ENCODE measurements around the gene CTNND2. TPM values are rescaled to one million over a fixed set of nuclear protein-coding genes. Genes with fewer than 3 reads are reported as not detected.

The CTNND2 gene
- polyA plus RNA-seq, 1 donor from 2014 or later, result 67.0 TPM

DNA sequence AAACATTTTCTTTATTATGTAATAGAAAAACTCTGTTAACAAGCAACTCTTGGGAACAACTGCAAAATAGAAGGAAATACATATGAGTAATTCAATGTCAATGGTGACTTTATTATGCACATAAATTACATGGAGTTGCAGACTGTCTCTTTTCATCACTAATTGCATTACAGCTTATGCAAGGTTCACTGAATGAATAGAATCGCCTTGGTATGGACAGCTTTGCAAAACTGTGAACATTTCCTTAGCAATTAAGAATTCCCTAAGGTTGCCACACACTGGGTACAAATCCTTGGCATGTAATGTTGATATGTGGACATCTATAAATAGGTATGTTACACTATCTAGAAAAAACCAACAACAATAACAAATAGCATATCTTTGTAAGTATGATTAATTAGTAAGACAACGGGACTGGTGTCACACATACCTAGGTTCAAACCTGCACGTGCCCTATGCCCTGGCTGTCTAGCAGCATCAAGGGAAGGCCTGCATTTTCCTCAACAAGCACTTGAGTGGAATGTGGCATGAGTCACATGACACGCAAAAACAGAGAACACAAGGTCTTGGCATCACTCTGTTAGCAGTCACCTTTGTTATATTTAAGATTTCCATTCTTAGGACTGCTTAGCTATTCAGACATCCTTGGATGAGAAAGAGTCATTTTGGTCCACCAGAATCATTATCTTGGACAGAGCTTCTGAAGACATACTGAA is 263.9 kb downstream of the CTNND2 start:
- Histone ChIP-seq H2AFZ (ENCODE audit: low read depth, low read length) (no peak overlapping the region), H3F3A (ENCODE audit: insufficient read depth, low read length, poor library complexity, severe bottlenecking) (no peaks in the 10 kb centered on the region), H3K9ac (ENCODE audit: low read length) (no peak overlapping the region), H3K27ac (ENCODE audit: low read length) (no peak overlapping the region), H3K9me2 (ENCODE audit: insufficient read depth, low read length) (no peaks in the 10 kb centered on the region), H3K36me3 (ENCODE audit: insufficient read depth, low read length) (no peaks in the 10 kb centered on the region), H3K79me2 (replicated peaks; ENCODE audit: insufficient read depth, low read length) (peaks cover 8% of the 10 kb centered on the region), H3K27me3 (ENCODE audit: insufficient read depth, low read depth, low read length) (no peaks in the 10 kb centered on the region), H3K4me3 (ENCODE audit: low read length) (no peak overlapping the region), H3K9me3 (ENCODE audit: low read length) (no peaks in the 10 kb centered on the region), H3K4me2 (ENCODE audit: low read length) (no peak overlapping the region), H4K20me1 (ENCODE audit: insufficient read depth) (no peaks in the 10 kb centered on the region)
- TF ChIP-seq, protein P1, sequence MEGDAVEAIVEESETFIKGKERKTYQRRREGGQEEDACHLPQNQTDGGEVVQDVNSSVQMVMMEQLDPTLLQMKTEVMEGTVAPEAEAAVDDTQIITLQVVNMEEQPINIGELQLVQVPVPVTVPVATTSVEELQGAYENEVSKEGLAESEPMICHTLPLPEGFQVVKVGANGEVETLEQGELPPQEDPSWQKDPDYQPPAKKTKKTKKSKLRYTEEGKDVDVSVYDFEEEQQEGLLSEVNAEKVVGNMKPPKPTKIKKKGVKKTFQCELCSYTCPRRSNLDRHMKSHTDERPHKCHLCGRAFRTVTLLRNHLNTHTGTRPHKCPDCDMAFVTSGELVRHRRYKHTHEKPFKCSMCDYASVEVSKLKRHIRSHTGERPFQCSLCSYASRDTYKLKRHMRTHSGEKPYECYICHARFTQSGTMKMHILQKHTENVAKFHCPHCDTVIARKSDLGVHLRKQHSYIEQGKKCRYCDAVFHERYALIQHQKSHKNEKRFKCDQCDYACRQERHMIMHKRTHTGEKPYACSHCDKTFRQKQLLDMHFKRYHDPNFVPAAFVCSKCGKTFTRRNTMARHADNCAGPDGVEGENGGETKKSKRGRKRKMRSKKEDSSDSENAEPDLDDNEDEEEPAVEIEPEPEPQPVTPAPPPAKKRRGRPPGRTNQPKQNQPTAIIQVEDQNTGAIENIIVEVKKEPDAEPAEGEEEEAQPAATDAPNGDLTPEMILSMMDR (IDR thresholded peaks at IDR 0.05; ENCODE audit: poor library complexity, severe bottlenecking), result no peak
- no peak for TF ChIP-seq EP300 (conservative IDR thresholded peaks at IDR 0.05; ENCODE audit: poor library complexity, severe bottlenecking)
- TF ChIP-seq MXI1 (conservative IDR thresholded peaks at IDR 0.05; ENCODE audit: poor library complexity, severe bottlenecking), result no peak
- TF ChIP-seq, protein P2, sequence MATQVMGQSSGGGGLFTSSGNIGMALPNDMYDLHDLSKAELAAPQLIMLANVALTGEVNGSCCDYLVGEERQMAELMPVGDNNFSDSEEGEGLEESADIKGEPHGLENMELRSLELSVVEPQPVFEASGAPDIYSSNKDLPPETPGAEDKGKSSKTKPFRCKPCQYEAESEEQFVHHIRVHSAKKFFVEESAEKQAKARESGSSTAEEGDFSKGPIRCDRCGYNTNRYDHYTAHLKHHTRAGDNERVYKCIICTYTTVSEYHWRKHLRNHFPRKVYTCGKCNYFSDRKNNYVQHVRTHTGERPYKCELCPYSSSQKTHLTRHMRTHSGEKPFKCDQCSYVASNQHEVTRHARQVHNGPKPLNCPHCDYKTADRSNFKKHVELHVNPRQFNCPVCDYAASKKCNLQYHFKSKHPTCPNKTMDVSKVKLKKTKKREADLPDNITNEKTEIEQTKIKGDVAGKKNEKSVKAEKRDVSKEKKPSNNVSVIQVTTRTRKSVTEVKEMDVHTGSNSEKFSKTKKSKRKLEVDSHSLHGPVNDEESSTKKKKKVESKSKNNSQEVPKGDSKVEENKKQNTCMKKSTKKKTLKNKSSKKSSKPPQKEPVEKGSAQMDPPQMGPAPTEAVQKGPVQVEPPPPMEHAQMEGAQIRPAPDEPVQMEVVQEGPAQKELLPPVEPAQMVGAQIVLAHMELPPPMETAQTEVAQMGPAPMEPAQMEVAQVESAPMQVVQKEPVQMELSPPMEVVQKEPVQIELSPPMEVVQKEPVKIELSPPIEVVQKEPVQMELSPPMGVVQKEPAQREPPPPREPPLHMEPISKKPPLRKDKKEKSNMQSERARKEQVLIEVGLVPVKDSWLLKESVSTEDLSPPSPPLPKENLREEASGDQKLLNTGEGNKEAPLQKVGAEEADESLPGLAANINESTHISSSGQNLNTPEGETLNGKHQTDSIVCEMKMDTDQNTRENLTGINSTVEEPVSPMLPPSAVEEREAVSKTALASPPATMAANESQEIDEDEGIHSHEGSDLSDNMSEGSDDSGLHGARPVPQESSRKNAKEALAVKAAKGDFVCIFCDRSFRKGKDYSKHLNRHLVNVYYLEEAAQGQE (IDR thresholded peaks at IDR 0.05; ENCODE audit: borderline replicate concordance), result no peak
- TF ChIP-seq RAD21 (conservative IDR thresholded peaks at IDR 0.05), result no peak

DNA sequence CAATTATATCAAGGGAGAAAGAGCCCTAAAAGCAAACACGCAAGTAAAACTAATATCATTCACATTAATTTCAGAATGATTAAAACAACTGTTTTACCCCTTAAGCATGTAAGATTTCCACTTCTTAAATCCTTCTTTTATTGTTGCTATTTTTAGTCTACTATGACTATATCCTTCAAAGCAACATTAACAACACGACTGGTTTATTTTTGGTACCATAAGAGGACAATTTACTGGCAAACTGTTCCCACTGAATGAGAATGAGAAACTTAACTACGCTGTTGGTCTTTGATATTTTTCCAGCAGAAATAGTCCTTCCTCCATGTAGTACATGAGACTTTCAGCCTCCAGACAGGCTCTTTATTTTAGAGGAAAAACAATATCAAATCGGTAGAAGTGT is 281.5 kb downstream of the CTNND2 start:
- no peak overlapping the region for H3K27ac ChIP-seq (ENCODE audit: low read length)

More for the DNA sequence above, 281.5 kb downstream of the CTNND2 start:
- Histone ChIP-seq H3K9ac (ENCODE audit: low read length) (no peak overlapping the region), H3K4me2 (ENCODE audit: low read length) (no peak overlapping the region), H3K4me3 (ENCODE audit: low read length) (no peak overlapping the region), H3K9me3 (ENCODE audit: low read length) (no peaks in the 10 kb centered on the region), H4K20me1 (ENCODE audit: insufficient read depth) (no peaks in the 10 kb centered on the region), H3K9me2 (ENCODE audit: insufficient read depth, low read length) (no peaks in the 10 kb centered on the region), H3K27me3 (ENCODE audit: insufficient read depth, low read depth, low read length) (no peaks in the 10 kb centered on the region), H3F3A (ENCODE audit: insufficient read depth, low read length, poor library complexity, severe bottlenecking) (no peaks in the 10 kb centered on the region), H3K79me2 (replicated peaks; ENCODE audit: insufficient read depth, low read length) (no peaks in the 10 kb centered on the region), H2AFZ (ENCODE audit: low read depth, low read length) (no peak overlapping the region), H3K36me3 (ENCODE audit: insufficient read depth, low read length) (no peaks in the 10 kb centered on the region)
- TF ChIP-seq SMC3 (conservative IDR thresholded peaks at IDR 0.05; ENCODE audit: poor library complexity) (no peak), POLR2AphosphoS5 (IDR thresholded peaks at IDR 0.05) (no peak), EP300 (conservative IDR thresholded peaks at IDR 0.05; ENCODE audit: poor library complexity, severe bottlenecking) (no peak), EZH2 (IDR thresholded peaks at IDR 0.05; ENCODE audit: borderline replicate concordance, insufficient read depth, low read length, poor library complexity, severe bottlenecking) (no peak), RAD21 (conservative IDR thresholded peaks at IDR 0.05) (no peak), MXI1 (conservative IDR thresholded peaks at IDR 0.05; ENCODE audit: poor library complexity, severe bottlenecking) (no peak), TAF1 (IDR thresholded peaks at IDR 0.05; ENCODE audit: low read depth) (no peak)
- TF ChIP-seq, protein P1 (IDR thresholded peaks at IDR 0.05; ENCODE audit: poor library complexity, severe bottlenecking), result no peak
- TF ChIP-seq, protein P2 (IDR thresholded peaks at IDR 0.05; ENCODE audit: borderline replicate concordance), result no peak
